WI38 (cell line): Measurements from ENCODE around the gene CA6.
"Not testable (repeated sequence)": the region's sequence is repeated elsewhere in the genome, so short reads cannot be mapped to it uniquely, and the experiment has no call there.

Source experiments
- H3K4me3 ChIP-seq: 2 replicates; pipeline ENCODE4 v1.5.1; 2011; ENCODE audit warnings: low read depth, mild to moderate bottlenecking, control low read depth, low read length
- CTCF ChIP-seq: IDR thresholded peaks from 2 replicates; pipeline ENCODE4 v1.5.1; 2012; ENCODE audit warnings: low read depth, mild to moderate bottlenecking, control low read depth, low read length

The CA6 gene

GRCh38 chr1:8945568-8945967 is at the start of gene CA6:
TSS of gene CA6 (plus strand) at chr1:8945868. CDS start at chr1:8945887, 19 bp downstream.
- no peak within 1 kb of the TSS for H3K4me3 ChIP-seq

GRCh38 chr1:8896775-8897174 is 48.9 kb upstream of the CA6 start:
- not testable (repeated sequence) for H3K4me3 ChIP-seq

More at GRCh38 chr1:8945568-8945967, at the start of gene CA6:
- TF ChIP-seq CTCF: no peak

- not testable (repeated sequence) for H3K4me3 ChIP-seq
Observed at GRCh38 chr1:8897505-8897904, 48.2 kb upstream of the CA6 start.

- H3K4me3 ChIP-seq: not testable (repeated sequence)
Observed at GRCh38 chr1:8898418-8898817, 47.2 kb upstream of the CA6 start.

GRCh38 chr1:8899046-8899445 is 46.6 kb upstream of the CA6 start:
- no peak for TF ChIP-seq CTCF

GRCh38 chr1:8900684-8901083 is 45.0 kb upstream of the CA6 start:
- not testable (repeated sequence) for H3K4me3 ChIP-seq

More at GRCh38 chr1:8899046-8899445, 46.6 kb upstream of the CA6 start:
- no peak overlapping the region for H3K4me3 ChIP-seq

- no peak for TF ChIP-seq CTCF
- H3K4me3 ChIP-seq: no peak overlapping the region
Observed at GRCh38 chr1:8902765-8903164, 42.9 kb upstream of the CA6 start.

- H3K4me3 ChIP-seq: no peak overlapping the region
- TF ChIP-seq CTCF: no peak
Observed at GRCh38 chr1:8903410-8903809, 42.3 kb upstream of the CA6 start.

- no peak overlapping the region for H3K4me3 ChIP-seq
- no peak for TF ChIP-seq CTCF
Observed at GRCh38 chr1:8903908-8904650, 41.6 kb upstream of the CA6 start.
